HL-60/S4 treated with retinoic acid at 250 ng/mL for 4 days and 3 days (cell line): Measurements from ENCODE around the gene SNX12.

Experiments used
- in situ Hi-C: fragments of 300-500 bp; cut with MboI; formaldehyde crosslinking; loops from 2 replicates; pipeline ENCODE4 v1.7.0; 2022; ENCODE audit warnings: low sequenced_read_pairs

SNX12 gene

GRCh38 chrX:71068044-71068918, at the start of gene SNX12:
Gene SNX12, minus strand, starts transcription at chrX:71068334. Its CDS starts 28 bp downstream, at chrX:71068306.
- in situ Hi-C loops = no loop called here

- in situ Hi-C loops = no loop called here
These were observed 49.2 kb upstream of the SNX12 start for GRCh38 chrX:71117358-71117757.

- in situ Hi-C loops = no loop called here
These were observed 43.8 kb upstream of the SNX12 start for GRCh38 chrX:71111921-71112431.

GRCh38 chrX:71111141-71111843, 43.2 kb upstream of the SNX12 start, which contains the start of gene IL2RG:
Gene IL2RG, minus strand, starts transcription at chrX:71111577. Its CDS starts 38 bp downstream, at chrX:71111539.
- in situ Hi-C loops = no loop called here

- in situ Hi-C loops = no loop called here
These were observed 40.9 kb upstream of the SNX12 start for GRCh38 chrX:71109051-71109450.

GRCh38 chrX:71107762-71108360, 39.7 kb upstream of the SNX12 start:
- in situ Hi-C loops = no loop called here

- in situ Hi-C loops = no loop called here
These were observed 39.1 kb upstream of the SNX12 start for GRCh38 chrX:71107245-71107644.

- in situ Hi-C loops = no loop called here
These were observed 38.3 kb upstream of the SNX12 start, which contains the start of gene CXorf65 for GRCh38 chrX:71106427-71106826. Gene CXorf65, minus strand, starts transcription at chrX:71106740. Its CDS starts 184 bp downstream, at chrX:71106556.

- in situ Hi-C loops = no loop called here
These were observed 37.5 kb upstream of the SNX12 start for GRCh38 chrX:71105628-71106027.

GRCh38 chrX:71103110-71103983, 35.2 kb upstream of the SNX12 start:
- in situ Hi-C loops = no loop called here

- in situ Hi-C loops = no loop called here
These were observed 34.2 kb upstream of the SNX12 start for GRCh38 chrX:71102292-71102691.

- in situ Hi-C loops = no loop called here
These were observed 32.7 kb upstream of the SNX12 start for GRCh38 chrX:71100581-71101505.

- in situ Hi-C loops = no loop called here
These were observed 31.6 kb upstream of the SNX12 start for GRCh38 chrX:71099736-71100135.

GRCh38 chrX:71098951-71099506, 30.9 kb upstream of the SNX12 start:
- in situ Hi-C loops = no loop called here

GRCh38 chrX:71098302-71098701, 30.2 kb upstream of the SNX12 start:
- in situ Hi-C loops = no loop called here

GRCh38 chrX:71096760-71097032, 28.6 kb upstream of the SNX12 start:
- in situ Hi-C loops = no loop called here

- in situ Hi-C loops = no loop called here
These were observed 28.0 kb upstream of the SNX12 start for GRCh38 chrX:71095981-71096759.

GRCh38 chrX:71095555-71095980, 27.4 kb upstream of the SNX12 start, which contains the start of gene FOXO4:
Gene FOXO4, plus strand, starts transcription at chrX:71095851. Its CDS starts 678 bp downstream, at chrX:71096529.
- in situ Hi-C loops = no loop called here
